Breast epithelium (tissue), 3 donors: ENCODE data around the gene TREM2.

ENCODE experiments used
- POLR2A ChIP-seq: fragments of 450-650 bp; IDR thresholded peaks from one replicate; pipeline ENCODE4 v1.6.1; 2016; ENCODE audit warnings: antibody characterized with exemption, mild to moderate bottlenecking, moderate library complexity
- POLR2AphosphoS5 ChIP-seq, 3 donors: sonication (generic); formaldehyde crosslinking; IDR thresholded peaks; one replicate each; pipeline ENCODE4 v1.6.1; 2017; ENCODE audit warnings: antibody characterized with exemption in 3 of 3
- TF ChIP-seq, protein P1 (sequence below), 3 donors: fragments of 450-650 bp; IDR thresholded peaks; one replicate each; pipeline ENCODE4 v1.5.1; 2016 to 2017; ENCODE audit warnings: antibody characterized with exemption in 3 of 3, mild to moderate bottlenecking in 3 of 3, moderate library complexity in 3 of 3

GRCh38 chr6:41177695-41178094 is 14.8 kb upstream of the TREM2 start:
- TF ChIP-seq, protein P1, sequence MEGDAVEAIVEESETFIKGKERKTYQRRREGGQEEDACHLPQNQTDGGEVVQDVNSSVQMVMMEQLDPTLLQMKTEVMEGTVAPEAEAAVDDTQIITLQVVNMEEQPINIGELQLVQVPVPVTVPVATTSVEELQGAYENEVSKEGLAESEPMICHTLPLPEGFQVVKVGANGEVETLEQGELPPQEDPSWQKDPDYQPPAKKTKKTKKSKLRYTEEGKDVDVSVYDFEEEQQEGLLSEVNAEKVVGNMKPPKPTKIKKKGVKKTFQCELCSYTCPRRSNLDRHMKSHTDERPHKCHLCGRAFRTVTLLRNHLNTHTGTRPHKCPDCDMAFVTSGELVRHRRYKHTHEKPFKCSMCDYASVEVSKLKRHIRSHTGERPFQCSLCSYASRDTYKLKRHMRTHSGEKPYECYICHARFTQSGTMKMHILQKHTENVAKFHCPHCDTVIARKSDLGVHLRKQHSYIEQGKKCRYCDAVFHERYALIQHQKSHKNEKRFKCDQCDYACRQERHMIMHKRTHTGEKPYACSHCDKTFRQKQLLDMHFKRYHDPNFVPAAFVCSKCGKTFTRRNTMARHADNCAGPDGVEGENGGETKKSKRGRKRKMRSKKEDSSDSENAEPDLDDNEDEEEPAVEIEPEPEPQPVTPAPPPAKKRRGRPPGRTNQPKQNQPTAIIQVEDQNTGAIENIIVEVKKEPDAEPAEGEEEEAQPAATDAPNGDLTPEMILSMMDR (IDR thresholded peaks at IDR 0.05): no peak
- no peak for TF ChIP-seq POLR2AphosphoS5 (IDR thresholded peaks at IDR 0.05)
- TF ChIP-seq POLR2A: no peak
